ENCODE data around the gene MXI1.

The MXI1 gene

DNA sequence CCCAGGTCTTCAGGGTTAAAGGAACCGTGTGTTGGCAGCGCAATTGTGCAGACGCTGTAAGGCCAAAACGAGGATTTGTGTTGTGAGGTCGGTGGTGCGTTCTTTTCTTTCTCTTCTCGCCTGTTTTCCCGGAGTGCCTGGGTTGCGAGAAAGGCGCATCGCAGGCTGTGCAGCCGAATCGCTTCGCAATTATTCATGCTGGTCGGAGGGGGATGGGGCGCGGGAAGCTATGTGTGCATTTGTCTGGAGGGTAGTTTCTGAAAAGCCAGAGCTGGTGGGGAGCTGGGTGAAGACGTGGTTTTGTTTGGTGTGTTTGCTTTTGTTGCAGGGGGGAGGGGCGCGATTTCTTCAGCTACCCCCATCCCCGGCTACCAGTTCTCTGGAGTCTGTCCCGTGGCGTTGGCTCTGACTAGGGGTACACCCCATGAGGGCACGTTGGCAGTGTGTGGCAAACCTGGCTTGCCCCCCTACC is 2.1 kb downstream of the MXI1 start:
- TF ChIP-seq, protein P1, sequence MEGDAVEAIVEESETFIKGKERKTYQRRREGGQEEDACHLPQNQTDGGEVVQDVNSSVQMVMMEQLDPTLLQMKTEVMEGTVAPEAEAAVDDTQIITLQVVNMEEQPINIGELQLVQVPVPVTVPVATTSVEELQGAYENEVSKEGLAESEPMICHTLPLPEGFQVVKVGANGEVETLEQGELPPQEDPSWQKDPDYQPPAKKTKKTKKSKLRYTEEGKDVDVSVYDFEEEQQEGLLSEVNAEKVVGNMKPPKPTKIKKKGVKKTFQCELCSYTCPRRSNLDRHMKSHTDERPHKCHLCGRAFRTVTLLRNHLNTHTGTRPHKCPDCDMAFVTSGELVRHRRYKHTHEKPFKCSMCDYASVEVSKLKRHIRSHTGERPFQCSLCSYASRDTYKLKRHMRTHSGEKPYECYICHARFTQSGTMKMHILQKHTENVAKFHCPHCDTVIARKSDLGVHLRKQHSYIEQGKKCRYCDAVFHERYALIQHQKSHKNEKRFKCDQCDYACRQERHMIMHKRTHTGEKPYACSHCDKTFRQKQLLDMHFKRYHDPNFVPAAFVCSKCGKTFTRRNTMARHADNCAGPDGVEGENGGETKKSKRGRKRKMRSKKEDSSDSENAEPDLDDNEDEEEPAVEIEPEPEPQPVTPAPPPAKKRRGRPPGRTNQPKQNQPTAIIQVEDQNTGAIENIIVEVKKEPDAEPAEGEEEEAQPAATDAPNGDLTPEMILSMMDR (conservative IDR thresholded peaks at IDR 0.05; ENCODE audit: low read depth), result no peak
- DNase-seq (ENCODE audit: low spot score), result peak; percentile 80
- POLR2A ChIA-PET (ENCODE audit: low non-redundant PET), result interaction anchor here (1.1 kb wide), 1 partner anchor 709 kb away, joined by 3 read pairs; no protein-coding TSS in a partner anchor
- peak overlapping the region; percentile 90 for H3K27ac ChIP-seq
- CTCF ChIA-PET, result interaction anchor here (0.6 to 2.1 kb wide), 10 partner anchors 9 to 1629 kb away, joined by 3 to 10 read pairs (median 4); no protein-coding TSS in a partner anchor

DNA sequence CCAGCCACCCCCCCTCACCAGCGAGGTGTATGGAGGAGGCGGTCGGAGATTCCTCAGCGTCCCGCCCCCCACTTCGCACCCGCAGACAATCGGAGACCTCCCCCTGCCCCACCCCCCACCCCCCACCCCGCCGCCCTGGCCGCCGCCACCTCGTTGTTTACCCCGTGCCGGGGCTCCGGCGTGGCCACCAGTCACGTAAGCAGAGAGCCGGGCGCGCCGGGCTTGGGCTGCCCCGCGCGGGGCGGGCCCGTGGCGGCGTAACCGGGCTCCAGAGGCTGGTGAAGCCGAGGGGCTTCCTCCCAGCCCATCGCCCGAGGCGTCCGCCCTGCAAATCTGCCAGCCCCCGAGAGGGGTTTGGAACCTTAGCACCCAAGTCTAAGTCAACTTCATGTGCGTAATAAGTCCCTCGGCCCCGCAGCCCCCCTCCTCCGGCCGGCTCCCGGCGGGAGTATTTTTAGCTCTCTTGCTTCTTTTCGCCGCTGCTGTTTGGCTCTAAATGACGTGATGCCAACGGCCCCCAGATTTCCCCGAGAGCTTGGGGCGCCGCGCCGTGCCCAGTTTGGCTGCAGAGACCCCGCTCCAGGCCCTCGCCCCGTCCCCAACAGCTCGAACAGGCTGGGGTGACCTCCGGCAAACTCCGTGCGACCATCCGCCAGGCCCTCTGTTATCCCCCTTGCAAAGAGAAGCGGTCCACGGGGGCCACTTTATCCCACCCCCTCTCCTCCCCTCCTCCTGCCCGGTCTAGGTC is 2.7 kb downstream of the MXI1 start:
- TF ChIP-seq, protein P1 (conservative IDR thresholded peaks at IDR 0.05; ENCODE audit: low read depth), result no peak
- CTCF ChIA-PET, result interaction anchor here (0.9 to 2.1 kb wide), 4 partner anchors 14 to 326 kb away, joined by 3 to 10 read pairs (median 4); no protein-coding TSS in a partner anchor
- POLR2A ChIA-PET (ENCODE audit: low non-redundant PET), result interaction anchor here (0.7 to 1.1 kb wide), 3 partner anchors 20 to 708 kb away, joined by 3 to 5 read pairs (median 3); no protein-coding TSS in a partner anchor
- peak overlapping the region; percentile 90 for H3K27ac ChIP-seq
- peak; percentile 33 for DNase-seq (ENCODE audit: low spot score)

DNA sequence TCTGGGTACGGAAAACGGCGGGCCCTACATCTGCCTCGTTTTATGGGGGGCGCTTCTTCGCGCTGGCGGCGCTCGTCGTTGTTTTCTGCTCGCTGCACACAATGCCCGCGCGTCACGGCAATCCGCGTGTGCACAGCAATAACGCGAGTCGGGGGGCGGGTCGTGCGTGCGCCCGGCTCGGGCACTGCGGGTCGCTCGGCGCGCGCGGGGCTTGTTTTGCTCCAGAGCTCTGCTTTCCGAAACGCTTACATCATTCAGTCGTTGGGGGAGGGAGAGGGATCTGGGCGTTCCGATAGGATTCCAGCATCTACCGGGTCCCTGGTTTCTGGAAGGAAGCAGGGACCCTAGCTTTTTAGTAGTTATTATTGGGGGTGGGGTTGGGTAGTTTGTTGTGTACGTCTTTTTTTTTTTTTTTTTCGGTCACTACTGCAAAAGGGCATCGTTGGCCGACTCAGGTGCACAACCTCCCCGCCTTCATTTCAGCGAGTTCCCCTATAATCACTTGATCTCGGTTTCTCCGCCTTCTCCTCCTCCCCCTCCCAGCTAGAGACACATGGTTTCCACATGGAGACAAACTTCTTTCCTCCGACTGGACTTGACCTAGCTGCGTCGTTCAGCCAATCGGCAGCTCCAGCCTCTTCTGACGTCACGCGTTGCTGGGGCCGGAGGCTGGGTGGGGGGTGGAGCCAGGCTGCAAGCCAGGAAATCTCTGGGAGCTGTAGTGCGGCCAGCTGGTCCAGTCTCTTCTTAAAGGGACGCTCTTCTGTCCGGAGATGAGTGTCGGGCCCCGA is 3.5 kb downstream of the MXI1 start:
- DNase-seq (ENCODE audit: low spot score), result peak; percentile 100
- ChIA-PET CTCF (interaction anchor here (0.6 to 1.2 kb wide), 4 partner anchors 10 to 85 kb away, joined by 3 to 4 read pairs (median 4); no protein-coding TSS in a partner anchor), POLR2A (ENCODE audit: low non-redundant PET) (interaction anchor here (0.6 to 1.1 kb wide), 5 partner anchors 21 to 707 kb away, joined by 3 to 6 read pairs (median 5); no protein-coding TSS in a partner anchor)
- peak overlapping the region; percentile 90 for H3K27ac ChIP-seq
- TF ChIP-seq, protein P1 (conservative IDR thresholded peaks at IDR 0.05; ENCODE audit: low read depth), result no peak

DNA sequence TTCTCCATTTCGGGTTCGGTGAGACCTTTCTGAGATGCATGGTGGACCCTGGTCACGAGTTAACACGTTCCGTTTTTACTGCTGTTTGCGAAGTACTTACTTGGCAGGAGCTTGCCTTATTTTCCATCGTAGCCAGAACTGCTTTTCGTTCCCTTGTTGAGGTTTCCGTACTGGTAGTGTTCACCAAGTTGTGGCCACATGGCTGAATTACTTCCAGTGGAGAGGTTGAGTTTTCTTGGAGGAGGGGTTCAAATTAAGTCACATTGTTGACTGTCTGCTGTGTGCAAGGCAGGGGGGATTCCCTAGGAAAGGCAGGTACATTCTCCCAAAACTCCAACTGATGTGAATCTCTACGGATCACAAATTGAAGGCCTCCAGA is 4.0 kb downstream of the MXI1 start:
- no peak for DNase-seq (ENCODE audit: low spot score)
- TF ChIP-seq, protein P1 (conservative IDR thresholded peaks at IDR 0.05; ENCODE audit: low read depth), result no peak
- peak overlapping the region; percentile 90 for H3K27ac ChIP-seq
- CTCF ChIA-PET, result interaction anchor here (0.6 to 1.2 kb wide), 3 partner anchors 9 to 86 kb away, joined by 3 to 4 read pairs (median 3); no protein-coding TSS in a partner anchor
- POLR2A ChIA-PET (ENCODE audit: low non-redundant PET), result interaction anchor here (0.7 kb wide), 1 partner anchor 70 kb away, joined by 6 read pairs; no protein-coding TSS in a partner anchor

DNA sequence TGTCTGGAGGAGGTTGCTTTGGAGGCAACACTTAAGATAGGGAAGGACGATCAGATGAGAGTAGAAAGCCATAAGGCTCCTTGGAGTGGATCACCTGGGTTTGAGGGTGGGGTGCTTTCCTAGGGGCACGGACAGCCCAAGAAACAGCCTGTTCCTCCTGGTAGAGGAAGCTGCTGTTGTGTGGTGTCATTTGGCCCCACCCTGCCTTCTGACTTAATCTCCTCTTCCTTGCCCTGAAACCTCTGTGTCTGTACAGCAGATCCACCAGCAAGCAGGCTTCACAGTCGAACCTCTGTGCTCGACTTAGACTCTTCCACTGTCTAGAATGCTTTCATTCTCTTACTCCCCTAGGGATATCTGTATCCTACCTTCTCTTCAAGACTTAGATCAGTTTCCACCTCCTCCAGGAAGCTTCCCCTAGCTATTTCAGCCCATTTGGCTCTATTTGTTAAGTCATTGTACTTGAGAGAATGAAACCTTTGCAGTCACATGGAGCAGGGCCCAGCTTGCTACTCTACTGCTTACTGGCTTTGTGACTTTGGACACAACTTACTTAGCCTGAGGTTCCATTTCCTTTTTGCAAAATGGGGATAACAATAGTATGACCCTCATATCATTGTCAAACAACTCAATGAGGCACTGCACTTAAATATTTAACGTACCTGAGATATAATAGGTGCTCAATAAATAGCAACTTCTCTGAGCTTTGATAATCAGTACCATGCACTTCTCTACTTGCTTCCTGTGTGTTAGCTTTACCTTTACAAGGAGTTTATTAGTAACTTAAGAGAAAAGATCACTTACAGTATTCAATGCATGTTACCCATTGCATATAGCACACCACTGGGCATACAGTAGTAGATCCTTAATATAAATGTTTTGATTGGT is 5.0 kb downstream of the MXI1 start:
- ChIA-PET POLR2A (ENCODE audit: low non-redundant PET) (no interaction called here), CTCF (interaction anchor here (0.9 kb wide), 1 partner anchor 74 kb away, joined by 5 read pairs; no protein-coding TSS in a partner anchor)
- DNase-seq (ENCODE audit: low spot score), result no peak
- TF ChIP-seq, protein P1 (conservative IDR thresholded peaks at IDR 0.05; ENCODE audit: low read depth), result no peak
- no peak overlapping the region for H3K27ac ChIP-seq

All from RWPE1 (cell line).